GM10266 (cell line): ENCODE data around the gene COL27A1.

Experiments used
- DNase-seq: peaks from one replicate; pipeline ENCODE4 v3.0.0; 2012; ENCODE audit errors: extremely low spot score
- TF ChIP-seq, protein P1 (sequence below): IDR thresholded peaks from 2 replicates; pipeline ENCODE4 v1.5.1; 2012; ENCODE audit warnings: mild to moderate bottlenecking, low read depth; ENCODE audit not compliant: control insufficient read depth, insufficient read depth; ENCODE audit errors: missing control alignments

Gene COL27A1

DNA sequence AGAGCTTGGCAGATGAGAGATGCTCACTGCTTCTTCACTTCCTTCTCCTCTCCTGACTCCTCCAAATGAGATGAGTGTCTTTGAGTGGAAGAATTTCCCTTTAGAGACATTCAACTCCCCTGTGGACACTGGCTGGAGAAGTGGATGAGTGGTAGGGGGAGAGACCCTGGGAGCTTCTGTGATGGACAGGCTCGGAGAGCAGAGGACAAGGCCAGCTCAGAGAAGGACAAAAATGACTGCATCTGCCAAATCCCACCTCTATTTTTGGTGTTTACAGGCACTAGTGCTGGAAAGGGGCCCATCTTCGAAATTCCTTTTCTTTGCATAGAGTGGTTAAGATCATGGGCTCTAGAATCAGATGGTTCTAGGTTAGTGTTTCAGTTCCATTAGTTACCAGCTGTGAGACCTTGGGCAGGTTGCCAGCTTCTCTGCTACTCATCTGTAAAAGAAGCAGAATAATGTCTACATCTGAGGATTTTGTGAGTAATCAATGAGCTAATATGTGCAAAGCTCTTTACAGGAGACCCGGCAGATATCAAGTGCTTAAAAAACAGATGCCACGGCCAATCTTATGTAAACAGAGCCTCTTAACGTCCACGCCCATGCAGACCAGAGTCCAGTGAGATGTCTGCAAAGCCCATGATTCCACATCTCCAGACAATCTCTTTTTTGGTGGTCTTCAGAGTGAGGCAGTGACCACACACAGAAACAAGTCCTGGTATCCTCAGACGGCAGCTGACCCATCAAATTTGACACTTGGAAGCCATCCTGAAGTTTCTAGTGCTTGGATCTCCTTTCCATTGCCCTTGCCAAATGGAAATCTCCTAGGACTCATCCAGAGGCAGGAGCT lies 13.6 kb upstream of the COL27A1 start:
- TF ChIP-seq, protein P1, sequence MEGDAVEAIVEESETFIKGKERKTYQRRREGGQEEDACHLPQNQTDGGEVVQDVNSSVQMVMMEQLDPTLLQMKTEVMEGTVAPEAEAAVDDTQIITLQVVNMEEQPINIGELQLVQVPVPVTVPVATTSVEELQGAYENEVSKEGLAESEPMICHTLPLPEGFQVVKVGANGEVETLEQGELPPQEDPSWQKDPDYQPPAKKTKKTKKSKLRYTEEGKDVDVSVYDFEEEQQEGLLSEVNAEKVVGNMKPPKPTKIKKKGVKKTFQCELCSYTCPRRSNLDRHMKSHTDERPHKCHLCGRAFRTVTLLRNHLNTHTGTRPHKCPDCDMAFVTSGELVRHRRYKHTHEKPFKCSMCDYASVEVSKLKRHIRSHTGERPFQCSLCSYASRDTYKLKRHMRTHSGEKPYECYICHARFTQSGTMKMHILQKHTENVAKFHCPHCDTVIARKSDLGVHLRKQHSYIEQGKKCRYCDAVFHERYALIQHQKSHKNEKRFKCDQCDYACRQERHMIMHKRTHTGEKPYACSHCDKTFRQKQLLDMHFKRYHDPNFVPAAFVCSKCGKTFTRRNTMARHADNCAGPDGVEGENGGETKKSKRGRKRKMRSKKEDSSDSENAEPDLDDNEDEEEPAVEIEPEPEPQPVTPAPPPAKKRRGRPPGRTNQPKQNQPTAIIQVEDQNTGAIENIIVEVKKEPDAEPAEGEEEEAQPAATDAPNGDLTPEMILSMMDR = no peak
- no peak for DNase-seq

DNA sequence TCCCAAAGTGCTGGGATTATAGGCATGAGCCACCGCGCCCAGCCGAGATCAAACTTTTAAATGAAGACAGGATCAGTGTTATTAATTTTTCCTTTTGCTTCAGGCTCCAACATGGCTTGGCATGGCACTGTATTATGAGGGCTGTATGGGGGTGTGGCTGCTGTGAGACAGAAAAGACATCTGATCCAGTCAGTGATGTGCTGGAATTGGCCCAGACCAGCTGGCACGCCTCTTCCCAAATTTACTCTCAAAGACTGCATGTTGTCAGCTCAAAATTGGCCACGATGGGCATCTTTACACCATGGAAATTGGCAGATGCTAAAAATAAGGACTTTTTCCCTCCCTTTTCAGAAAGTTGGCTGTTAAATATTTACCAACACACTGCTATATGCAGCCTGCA lies 12.1 kb upstream of the COL27A1 start:
- TF ChIP-seq, protein P1 = no peak

DNA sequence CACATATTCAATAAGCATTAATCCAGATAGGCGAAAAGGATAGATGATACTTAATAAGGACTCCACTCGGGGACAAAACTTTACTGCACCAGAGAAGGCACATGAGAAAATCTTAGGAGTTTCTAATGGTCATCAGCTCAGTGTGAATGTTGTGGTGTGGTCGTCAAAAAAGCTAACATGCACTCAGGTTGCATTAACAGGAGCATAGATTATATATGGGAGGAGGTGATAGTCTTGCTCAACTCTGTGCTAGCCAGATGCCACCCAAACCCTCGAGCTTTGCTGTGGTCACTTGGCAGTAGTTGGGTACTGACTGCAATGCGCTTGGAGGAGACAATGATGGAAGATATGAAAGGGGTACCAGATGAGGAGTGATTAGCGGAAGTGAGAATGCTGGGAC lies 8.6 kb upstream of the COL27A1 start:
- TF ChIP-seq, protein P1 = no peak
- no peak for DNase-seq

More for the DNA sequence above, 12.1 kb upstream of the COL27A1 start:
- DNase-seq = no peak

DNA sequence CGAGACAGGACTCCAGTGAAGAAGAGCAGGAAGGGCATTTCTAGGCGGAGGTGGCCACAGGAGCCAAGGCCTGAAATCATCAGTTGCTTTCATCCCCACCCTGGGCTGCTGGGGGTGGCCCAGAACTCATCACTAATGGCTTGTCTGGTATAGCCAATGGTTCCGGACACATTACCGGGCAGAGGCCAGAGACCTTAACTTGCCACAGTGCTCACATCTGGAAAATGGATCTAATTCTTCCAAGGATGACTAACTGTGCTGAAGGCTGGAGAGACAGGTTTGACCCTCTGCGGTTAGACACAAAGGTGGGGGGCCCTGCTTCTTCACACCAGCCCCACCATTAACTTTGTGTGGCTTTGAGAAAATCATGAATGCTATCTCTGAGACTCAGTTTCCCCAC lies 6.2 kb upstream of the COL27A1 start:
- TF ChIP-seq, protein P1 = no peak
- no peak for DNase-seq

DNA sequence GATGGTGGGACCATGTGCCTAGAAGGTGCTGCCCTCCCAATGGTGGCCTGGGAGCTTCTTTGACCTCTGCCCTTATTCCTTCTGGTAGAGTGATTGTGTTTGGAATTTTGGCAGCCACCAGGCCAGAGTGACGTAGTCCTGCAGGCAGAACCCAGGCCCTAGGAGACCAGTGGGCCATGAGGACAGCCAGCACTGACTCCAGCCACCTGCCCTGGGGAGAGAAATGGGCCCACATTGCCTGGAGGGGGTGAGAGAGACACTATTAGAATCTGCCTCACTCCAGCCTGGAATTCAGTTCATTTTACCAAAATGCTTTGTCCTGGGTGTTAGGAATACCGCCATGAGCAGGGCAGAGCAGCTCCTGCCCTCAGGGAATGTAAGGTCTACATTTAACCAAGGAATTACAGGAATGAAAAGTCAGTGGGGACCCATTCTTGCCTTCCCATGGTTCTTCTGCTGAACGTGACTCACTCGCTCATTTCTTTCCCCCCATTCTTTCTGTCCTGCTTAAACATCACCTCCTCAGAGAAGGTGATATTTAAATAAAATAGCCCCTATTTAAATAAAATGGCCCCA lies 5.5 kb upstream of the COL27A1 start:
- no peak for DNase-seq
- TF ChIP-seq, protein P1 = no peak

DNA sequence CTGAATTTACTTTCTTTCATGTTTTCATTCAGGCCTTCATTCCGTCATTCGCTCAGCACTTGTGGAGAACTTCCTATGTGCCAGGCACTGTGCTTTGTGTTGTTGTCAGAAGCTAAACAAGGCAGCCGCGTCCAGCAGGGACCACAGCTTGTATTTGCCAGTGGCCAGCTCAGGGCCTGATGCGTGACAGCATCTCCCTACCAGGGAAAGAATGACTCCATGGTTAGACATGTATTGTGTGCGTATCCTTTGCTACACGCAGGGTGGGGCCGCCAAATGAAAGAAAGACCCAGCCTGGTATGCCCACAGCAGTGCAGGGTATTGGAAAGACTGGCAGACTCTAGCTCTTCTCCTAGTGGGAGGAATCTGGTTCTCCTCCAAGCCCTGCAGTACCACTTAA lies 4.7 kb upstream of the COL27A1 start:
- no peak for DNase-seq
- TF ChIP-seq, protein P1 = no peak

DNA sequence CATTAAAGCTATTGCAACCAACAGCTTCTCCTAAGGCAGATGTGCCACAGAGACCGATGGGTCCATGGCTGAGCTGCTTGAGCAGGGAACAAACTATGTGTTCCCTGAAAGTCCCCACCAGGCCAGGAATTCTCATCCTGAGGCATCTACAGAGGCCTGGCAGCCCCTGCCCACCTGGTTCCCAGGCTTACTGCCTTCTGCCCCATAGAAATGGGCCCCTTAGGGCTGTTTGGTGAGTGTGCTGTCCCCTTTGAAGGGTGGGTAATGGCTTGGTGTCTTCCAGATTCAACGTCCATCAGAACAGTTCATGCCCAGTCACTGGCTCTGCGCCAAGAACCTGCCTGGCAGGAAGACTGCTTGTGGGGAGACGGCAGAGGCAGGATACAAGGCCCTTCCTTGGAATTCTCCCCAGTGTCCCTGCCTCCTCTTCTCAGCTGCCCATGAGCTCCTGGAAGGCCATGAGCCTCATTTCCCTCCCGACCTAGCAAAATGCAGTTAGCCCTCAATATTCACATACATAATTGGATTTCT lies 3.8 kb upstream of the COL27A1 start:
- DNase-seq = no peak
- TF ChIP-seq, protein P1 = no peak
